HCT116 (cell line): Measurements from ENCODE around the gene RIOX2. TPM values are rescaled to one million over a fixed set of nuclear protein-coding genes. Genes with fewer than 3 reads are reported as not detected.

Experiments used
- ATAC-seq: fragments of 200-7000 bp; cut with Tn5 transposase; 2 replicates; pipeline ENCODE4 v1.9.1; 2020; ENCODE audit warnings: mild to moderate bottlenecking, moderate library complexity
- BruUV-seq: library from RNA; stranded (reverse); fragments of 400-500 nt; replicated peaks from 2 replicates; lab custom pipeline; 2021; lab: Mats Ljungman, UMichigan
- CTCF ChIA-PET: fragments of 300-600 bp; sonication (Branson Sonifier 250); formaldehyde crosslinking; loops from one replicate; lab custom pipeline; 2021; ENCODE audit warnings: antibody characterized with exemption; lab: Charles Lee
- POLR2A ChIA-PET: fragments of 300-600, 350-600 bp; sonication (Branson Sonifier 250); formaldehyde crosslinking; loops from one replicate; lab custom pipeline; 2021; ENCODE audit warnings: antibody characterized with exemption; lab: Charles Lee
- RAD21 ChIA-PET, 2 experiments: fragments of 300-600 bp; sonication (Branson Sonifier 250); formaldehyde crosslinking; loops; one replicate each; lab custom pipeline; 2023; ENCODE audit warnings: low total read pairs in 2 of 2; ENCODE audit not compliant: uncharacterized antibody in 2 of 2, unreplicated experiment in 2 of 2, low non-redundant PET in 1 of 2; lab: Charles Lee
- DNase-seq: peaks from one replicate; pipeline ENCODE4 v3.0.0-alpha.2; 2010; ENCODE audit warnings: low read depth, low spot score
- H2AFZ ChIP-seq: fragments of 200-600 bp; shearing (Covaris generic), sonication (generic); 2 replicates; pipeline ENCODE4 v1.6.1; 2017; ENCODE audit warnings: low read depth, mixed run types, mixed read lengths, antibody characterized with exemption, low read length; ENCODE audit not compliant: poor library complexity, severe bottlenecking
- H3K27ac ChIP-seq: 2 replicates; pipeline ENCODE4 v1.5.1; 2012; ENCODE audit warnings: low read depth, low read length
- H3K27me3 ChIP-seq: fragments of 200-600 bp; sonication (generic); 2 replicates; pipeline ENCODE4 v1.6.1; 2016; ENCODE audit warnings: mixed run types, low read length, mixed read lengths; ENCODE audit not compliant: insufficient read depth
- H3K36me3 ChIP-seq, 2 experiments: fragments of 200-500 bp in 1 of 2; fragments of 200-600 bp in 1 of 2; sonication (Bioruptor generic) in 1 of 2; sonication (generic) in 1 of 2; 2 replicates each; pipeline versions ENCODE4 v1.5.1 to v1.6.1; 2014 to 2016; ENCODE audit warnings: low read length in 2 of 2, inconsistent platforms in 1 of 2, mixed read lengths in 1 of 2, mixed run types in 1 of 2; ENCODE audit not compliant: insufficient read depth in 2 of 2, control insufficient read depth in 1 of 2
- H3K4me1 ChIP-seq, 2 experiments: fragments of 200-600 bp in 1 of 2; sonication (generic) in 1 of 2; 2 replicates each; pipeline versions ENCODE4 v1.5.1 to v1.6.1; 2012 to 2017; ENCODE audit warnings: low read length in 2 of 2, inconsistent platforms in 1 of 2, mild to moderate bottlenecking in 1 of 2, mixed read lengths in 1 of 2, mixed run types in 1 of 2, moderate library complexity in 1 of 2; ENCODE audit not compliant: insufficient read depth in 2 of 2, control insufficient read depth in 1 of 2
- H3K4me2 ChIP-seq: fragments of 200-600 bp; sonication (generic); 2 replicates; pipeline ENCODE4 v1.6.1; 2017; ENCODE audit warnings: mixed run types, low read length, mixed read lengths
- H3K4me3 ChIP-seq, 2 experiments: fragments of 200-600 bp in 1 of 2; sonication (generic) in 1 of 2; replicated peaks in 1 of 2; 2 replicates each; pipeline ENCODE4 v1.5.1; 2011 to 2016; ENCODE audit warnings: low read length in 2 of 2, control low read depth in 1 of 2, low read depth in 1 of 2, mild to moderate bottlenecking in 1 of 2, mixed read lengths in 1 of 2, mixed run types in 1 of 2
- H3K79me2 ChIP-seq: fragments of 200-600 bp; sonication (generic); 2 replicates; pipeline ENCODE4 v1.6.1; 2017; ENCODE audit warnings: mild to moderate bottlenecking, mixed run types, low read length, moderate library complexity, mixed read lengths; ENCODE audit not compliant: insufficient read depth
- H3K9ac ChIP-seq: fragments of 200-600 bp; sonication (generic); 2 replicates; pipeline ENCODE4 v1.6.1; 2016; ENCODE audit warnings: low read length, mixed read lengths
- H3K9me2 ChIP-seq: fragments of 200-600 bp; sonication (generic), shearing (Covaris generic); 2 replicates; pipeline ENCODE4 v1.6.1; 2017; ENCODE audit warnings: mixed run types, mild to moderate bottlenecking, moderate library complexity; ENCODE audit not compliant: insufficient read depth
- H3K9me3 ChIP-seq, 2 experiments: fragments of 200-500 bp in 1 of 2; fragments of 200-600 bp in 1 of 2; sonication (Bioruptor generic) in 1 of 2; sonication (generic) in 1 of 2; 2 replicates each; pipeline ENCODE4 v1.6.1; 2014 to 2017; ENCODE audit warnings: low read length in 2 of 2, mixed read lengths in 2 of 2, inconsistent platforms in 1 of 2, low read depth in 1 of 2, mild to moderate bottlenecking in 1 of 2, mixed run types in 1 of 2, moderate library complexity in 1 of 2; ENCODE audit not compliant: control insufficient read depth in 1 of 2, insufficient read depth in 1 of 2
- H4K20me1 ChIP-seq: fragments of 200-600 bp; sonication (generic), shearing (Covaris generic); 2 replicates; pipeline ENCODE4 v1.6.1; 2017; ENCODE audit warnings: mixed run types, mild to moderate bottlenecking, moderate library complexity; ENCODE audit not compliant: insufficient read depth
- ELF1 ChIP-seq: IDR thresholded peaks from 2 replicates; pipeline ENCODE4 v1.6.1; 2012; ENCODE audit warnings: low read depth, borderline replicate concordance
- EZH2 ChIP-seq: fragments of 200-600 bp; sonication (generic); IDR thresholded peaks from 2 replicates; pipeline ENCODE4 v1.6.1; 2017; ENCODE audit warnings: antibody characterized with exemption, mixed run types
- POLR2A ChIP-seq: IDR thresholded peaks from 2 replicates; pipeline ENCODE4 v1.7.0; 2011; ENCODE audit warnings: borderline replicate concordance; ENCODE audit not compliant: insufficient read depth, insufficient read length; ENCODE audit errors: extremely low read depth
- POLR2AphosphoS5 ChIP-seq: IDR thresholded peaks from 2 replicates; pipeline ENCODE4 v1.6.1; 2011; ENCODE audit warnings: mild to moderate bottlenecking, low read depth, low read length, moderate library complexity
- RAD21 ChIP-seq: IDR thresholded peaks from 2 replicates; pipeline ENCODE4 v1.6.1; 2012; ENCODE audit warnings: low read depth, mild to moderate bottlenecking
- ZNF274 ChIP-seq: fragments of 200-500 bp; sonication (Bioruptor generic); IDR thresholded peaks from 2 replicates; pipeline ENCODE4 v1.6.1; 2014; ENCODE audit warnings: mild to moderate bottlenecking, low read depth, low read length, inconsistent platforms
- intact Hi-C: fragments of 100-400 bp; cut with micrococcal nuclease; formaldehyde crosslinking; loops from 2 replicates; pipeline ENCODE4 v1.10.0; 2022
- total RNA-seq: library from RNA; stranded (reverse); gene quantifications from one replicate; pipeline ENCODE4 v1.2.1, GENCODE V29; 2021; ENCODE audit not compliant: unreplicated experiment
- TF ChIP-seq, protein P1 (sequence below), 3 experiments: fragments of 200-600 bp in 1 of 3; sonication (generic) in 1 of 3; IDR thresholded peaks in 2 of 3; conservative IDR thresholded peaks in 1 of 3; 2 replicates each; pipeline ENCODE4 v1.5.1; 2012 to 2017; ENCODE audit warnings: low read depth in 2 of 3, low read length in 2 of 3, antibody characterized with exemption in 1 of 3, borderline replicate concordance in 1 of 3, control low read depth in 1 of 3, mild to moderate bottlenecking in 1 of 3, mixed read lengths in 1 of 3, mixed run types in 1 of 3, moderate library complexity in 1 of 3; ENCODE audit not compliant: insufficient read depth in 1 of 3
- TF ChIP-seq, protein P2 (sequence below): IDR thresholded peaks from 2 replicates; pipeline ENCODE4 v1.6.1; 2012
- TF ChIP-seq, protein P3 (sequence below): IDR thresholded peaks from 2 replicates; pipeline ENCODE4 v1.6.1; 2012
- TF ChIP-seq, protein P4 (sequence below): IDR thresholded peaks from 2 replicates; pipeline ENCODE4 v1.6.1; 2012; ENCODE audit warnings: low read depth

The RIOX2 gene
- total RNA-seq, 1 experiment from 2014 or later: 39.1 TPM

DNA sequence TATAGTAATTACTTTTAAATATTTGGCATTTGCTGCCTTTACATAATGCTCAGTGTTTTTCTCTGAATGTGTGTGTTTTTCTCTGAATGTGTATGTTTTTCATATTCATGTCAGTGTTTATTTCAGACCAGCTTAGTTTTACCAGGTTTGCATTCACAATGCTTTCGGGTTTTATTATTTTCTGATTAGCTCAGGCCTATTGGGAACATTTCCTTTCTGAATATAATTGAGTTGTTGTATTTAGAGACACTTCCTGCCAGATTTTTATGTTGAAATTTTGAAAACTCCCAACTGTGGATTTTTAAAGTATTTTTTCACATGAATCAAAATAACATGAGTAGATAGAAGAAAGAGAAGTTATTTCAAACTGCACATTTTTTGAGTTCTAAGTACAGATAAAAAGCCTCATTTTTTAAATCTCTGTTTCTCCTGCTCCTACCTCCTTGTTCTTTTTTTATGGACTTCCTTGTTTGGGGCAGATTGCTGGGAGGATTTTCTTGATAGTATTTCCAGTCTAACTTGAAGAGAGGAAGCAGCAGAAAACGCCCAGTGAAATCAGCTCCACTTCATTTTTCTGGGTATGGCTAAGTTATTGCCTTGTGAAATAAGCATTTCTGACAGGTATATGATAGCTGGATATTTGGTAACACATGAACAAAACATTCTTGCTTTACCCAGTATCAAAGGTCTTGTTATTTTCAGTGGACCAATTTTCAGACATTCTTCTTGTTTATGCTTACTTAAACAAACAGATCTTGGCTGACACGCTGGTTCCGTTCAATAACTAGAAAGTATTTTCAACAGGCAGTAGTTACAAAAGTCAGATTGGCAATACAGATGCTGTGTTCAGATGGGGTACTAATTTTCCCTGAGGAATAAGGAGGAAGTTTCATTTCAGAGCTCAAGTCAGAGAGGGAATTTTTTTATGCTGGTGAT lies 70.7 kb downstream of the RIOX2 start:
- Histone ChIP-seq H3K9me2 (no peaks in the 10 kb centered on the region), H3K9ac (no peak overlapping the region), H3K79me2 (no peaks in the 10 kb centered on the region), H3K9me3 (no peaks in the 10 kb centered on the region), H3K4me1 (no peaks in the 10 kb centered on the region), H3K4me3 (no peak overlapping the region), H3K27ac (no peak overlapping the region), H4K20me1 (no peaks in the 10 kb centered on the region), H3K4me2 (no peak overlapping the region), H3K36me3 (0 out of 4 replicates have a peak, but pooled peaks cover 0 to 2% of the 10 kb centered on the region in 2 experiments), H2AFZ (no peak overlapping the region), H3K27me3 (no peaks in the 10 kb centered on the region)
- DNase-seq (no peak), ATAC-seq (no peak)
- no TSS peak for BruUV-seq
- ChIA-PET RAD21 (no interaction called here), CTCF (no interaction called here), POLR2A (no interaction called here)
- intact Hi-C loops: no loop called here
- TF ChIP-seq ELF1: no peak
- TF ChIP-seq POLR2A: no peak
- TF ChIP-seq, protein P1, sequence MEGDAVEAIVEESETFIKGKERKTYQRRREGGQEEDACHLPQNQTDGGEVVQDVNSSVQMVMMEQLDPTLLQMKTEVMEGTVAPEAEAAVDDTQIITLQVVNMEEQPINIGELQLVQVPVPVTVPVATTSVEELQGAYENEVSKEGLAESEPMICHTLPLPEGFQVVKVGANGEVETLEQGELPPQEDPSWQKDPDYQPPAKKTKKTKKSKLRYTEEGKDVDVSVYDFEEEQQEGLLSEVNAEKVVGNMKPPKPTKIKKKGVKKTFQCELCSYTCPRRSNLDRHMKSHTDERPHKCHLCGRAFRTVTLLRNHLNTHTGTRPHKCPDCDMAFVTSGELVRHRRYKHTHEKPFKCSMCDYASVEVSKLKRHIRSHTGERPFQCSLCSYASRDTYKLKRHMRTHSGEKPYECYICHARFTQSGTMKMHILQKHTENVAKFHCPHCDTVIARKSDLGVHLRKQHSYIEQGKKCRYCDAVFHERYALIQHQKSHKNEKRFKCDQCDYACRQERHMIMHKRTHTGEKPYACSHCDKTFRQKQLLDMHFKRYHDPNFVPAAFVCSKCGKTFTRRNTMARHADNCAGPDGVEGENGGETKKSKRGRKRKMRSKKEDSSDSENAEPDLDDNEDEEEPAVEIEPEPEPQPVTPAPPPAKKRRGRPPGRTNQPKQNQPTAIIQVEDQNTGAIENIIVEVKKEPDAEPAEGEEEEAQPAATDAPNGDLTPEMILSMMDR (IDR thresholded peaks at IDR 0.05 in 2 of 3, conservative IDR thresholded peaks at IDR 0.05 in 1 of 3; ENCODE audit: borderline replicate concordance in 1 of 3, insufficient read depth in 1 of 3, low read depth in 2 of 3, low read length in 2 of 3): no peak
- no peak for TF ChIP-seq POLR2AphosphoS5
- TF ChIP-seq, protein P2, sequence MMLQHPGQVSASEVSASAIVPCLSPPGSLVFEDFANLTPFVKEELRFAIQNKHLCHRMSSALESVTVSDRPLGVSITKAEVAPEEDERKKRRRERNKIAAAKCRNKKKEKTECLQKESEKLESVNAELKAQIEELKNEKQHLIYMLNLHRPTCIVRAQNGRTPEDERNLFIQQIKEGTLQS: no peak
- no peak for TF ChIP-seq RAD21
- TF ChIP-seq, protein P3, sequence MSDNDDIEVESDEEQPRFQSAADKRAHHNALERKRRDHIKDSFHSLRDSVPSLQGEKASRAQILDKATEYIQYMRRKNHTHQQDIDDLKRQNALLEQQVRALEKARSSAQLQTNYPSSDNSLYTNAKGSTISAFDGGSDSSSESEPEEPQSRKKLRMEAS: no peak
- TF ChIP-seq, protein P4, sequence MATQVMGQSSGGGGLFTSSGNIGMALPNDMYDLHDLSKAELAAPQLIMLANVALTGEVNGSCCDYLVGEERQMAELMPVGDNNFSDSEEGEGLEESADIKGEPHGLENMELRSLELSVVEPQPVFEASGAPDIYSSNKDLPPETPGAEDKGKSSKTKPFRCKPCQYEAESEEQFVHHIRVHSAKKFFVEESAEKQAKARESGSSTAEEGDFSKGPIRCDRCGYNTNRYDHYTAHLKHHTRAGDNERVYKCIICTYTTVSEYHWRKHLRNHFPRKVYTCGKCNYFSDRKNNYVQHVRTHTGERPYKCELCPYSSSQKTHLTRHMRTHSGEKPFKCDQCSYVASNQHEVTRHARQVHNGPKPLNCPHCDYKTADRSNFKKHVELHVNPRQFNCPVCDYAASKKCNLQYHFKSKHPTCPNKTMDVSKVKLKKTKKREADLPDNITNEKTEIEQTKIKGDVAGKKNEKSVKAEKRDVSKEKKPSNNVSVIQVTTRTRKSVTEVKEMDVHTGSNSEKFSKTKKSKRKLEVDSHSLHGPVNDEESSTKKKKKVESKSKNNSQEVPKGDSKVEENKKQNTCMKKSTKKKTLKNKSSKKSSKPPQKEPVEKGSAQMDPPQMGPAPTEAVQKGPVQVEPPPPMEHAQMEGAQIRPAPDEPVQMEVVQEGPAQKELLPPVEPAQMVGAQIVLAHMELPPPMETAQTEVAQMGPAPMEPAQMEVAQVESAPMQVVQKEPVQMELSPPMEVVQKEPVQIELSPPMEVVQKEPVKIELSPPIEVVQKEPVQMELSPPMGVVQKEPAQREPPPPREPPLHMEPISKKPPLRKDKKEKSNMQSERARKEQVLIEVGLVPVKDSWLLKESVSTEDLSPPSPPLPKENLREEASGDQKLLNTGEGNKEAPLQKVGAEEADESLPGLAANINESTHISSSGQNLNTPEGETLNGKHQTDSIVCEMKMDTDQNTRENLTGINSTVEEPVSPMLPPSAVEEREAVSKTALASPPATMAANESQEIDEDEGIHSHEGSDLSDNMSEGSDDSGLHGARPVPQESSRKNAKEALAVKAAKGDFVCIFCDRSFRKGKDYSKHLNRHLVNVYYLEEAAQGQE: no peak
- TF ChIP-seq ZNF274: no peak
- no peak for TF ChIP-seq EZH2
